Fibroblast of skin of right biceps (primary cell): Measurements from ENCODE around the gene IGLL1.

ENCODE experiments used
- DNase-seq: peaks from one replicate; pipeline ENCODE4 v3.0.0-alpha.2; 2013

The IGLL1 gene

DNA sequence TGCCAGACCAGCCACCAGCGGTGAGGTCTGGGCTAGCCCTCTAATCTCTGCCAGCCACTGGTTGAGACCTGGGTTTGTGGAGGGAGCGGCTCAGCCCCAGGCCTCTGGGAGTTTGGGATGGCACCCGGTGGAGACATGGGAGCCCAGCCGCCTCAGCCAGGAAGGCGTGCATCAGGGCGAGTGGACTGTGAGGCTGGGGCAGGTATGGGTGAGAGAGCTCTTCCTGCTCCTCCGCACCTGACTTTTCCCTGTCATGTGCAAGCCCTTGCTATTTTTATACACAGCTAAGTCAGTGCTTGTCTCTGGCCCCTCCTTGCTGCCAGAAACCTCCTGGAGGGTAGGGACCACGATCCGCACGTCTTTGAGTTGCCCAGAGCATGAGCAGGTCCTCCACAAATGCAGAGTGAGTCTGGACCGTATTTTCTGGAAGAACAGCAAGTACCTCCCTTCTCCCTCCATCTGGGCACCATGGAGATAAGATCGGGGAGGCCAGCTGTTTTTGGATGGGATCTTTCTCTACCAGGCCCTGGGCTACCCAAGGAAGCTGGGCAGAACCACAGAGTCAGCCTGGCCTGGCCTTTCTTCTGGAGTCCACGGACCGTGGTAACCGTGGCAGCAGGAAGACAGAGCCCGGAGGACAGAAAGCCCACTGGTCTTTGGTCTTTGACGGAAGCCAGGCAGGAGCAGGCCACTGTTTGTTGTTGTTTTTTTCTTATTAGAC is 53.3 kb downstream of the IGLL1 start:
- no peak for DNase-seq

DNA sequence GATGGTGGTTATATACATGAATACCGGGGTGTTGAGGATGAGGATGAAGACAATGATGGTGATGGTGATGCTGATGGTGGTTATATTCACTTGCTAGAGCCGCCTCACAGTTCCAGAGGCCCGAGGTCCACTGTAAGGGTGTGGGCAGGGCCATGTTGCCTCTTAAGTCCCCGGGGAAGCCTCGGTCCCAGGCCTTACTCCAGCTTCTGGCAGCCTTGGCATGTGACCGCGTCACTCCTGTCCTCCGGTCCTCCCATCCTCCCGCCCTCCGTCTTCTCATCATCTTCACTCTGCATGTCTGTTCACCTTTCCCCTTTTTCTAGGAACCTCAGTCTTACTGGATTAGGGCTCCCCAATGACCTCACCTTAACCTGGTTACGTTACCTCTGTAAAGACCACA is 54.6 kb downstream of the IGLL1 start:
- no peak for DNase-seq

- no peak for DNase-seq
These were observed 55.9 kb downstream of the IGLL1 start for GRCh38 chr22:23524226-23524625.

DNA sequence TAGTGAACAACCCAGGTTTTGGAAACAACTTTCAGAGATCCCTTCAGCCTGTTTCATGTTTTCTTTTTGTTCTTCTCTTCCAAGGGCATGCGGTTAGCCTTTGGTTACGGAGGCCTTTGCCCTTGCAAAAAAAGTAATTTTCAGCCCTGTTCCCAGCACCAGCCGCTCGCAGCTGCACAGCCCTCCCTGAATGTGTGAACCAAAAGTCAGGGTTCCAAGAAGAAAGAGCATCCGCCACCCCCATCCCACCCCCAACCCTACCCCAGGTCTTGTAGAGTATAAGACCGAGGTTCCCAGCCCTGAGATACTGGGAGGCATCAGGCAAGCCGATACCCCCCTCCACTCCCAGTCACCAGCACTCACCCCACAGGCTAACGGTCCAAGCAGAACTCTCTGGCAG is 56.4 kb downstream of the IGLL1 start:
- no peak for DNase-seq
